B cell (primary cell): ENCODE results near the gene CCR4. TPM values are rescaled to one million over a fixed set of nuclear protein-coding genes. Genes with fewer than 3 reads are reported as not detected.

Experiments used
- ATAC-seq: fragments of 200-7000 bp; cut with Tn5 transposase; one replicate; pipeline ENCODE4 v1.10.0; 2021; ENCODE audit warnings: low read depth, mild to moderate bottlenecking, moderate number of reproducible peaks, moderate library complexity
- CTCF ChIA-PET: fragments of 350-600 bp; sonication (Branson Sonifier 250); formaldehyde crosslinking; loops from one replicate; lab custom pipeline; 2021; ENCODE audit warnings: antibody characterized with exemption, inconsistent platforms; lab: Charles Lee
- POLR2A ChIA-PET: fragments of 350-600 bp; sonication (Branson Sonifier 250); formaldehyde crosslinking; loops from one replicate; lab custom pipeline; 2021; ENCODE audit warnings: antibody characterized with exemption; lab: Charles Lee
- DNase-seq: peaks from one replicate; pipeline ENCODE4 v3.0.0; 2013
- H2AFZ ChIP-seq: 2 replicates; pipeline ENCODE4 v1.6.1; 2012; ENCODE audit warnings: mild to moderate bottlenecking, low read depth, low read length; ENCODE audit not compliant: insufficient read depth, poor library complexity, severe bottlenecking
- H3K27ac ChIP-seq, 2 donors: 1 replicate in 1 of 2; 2 replicates in 1 of 2; pipeline ENCODE4 v1.5.1; 2012 to 2013; ENCODE audit warnings: low read length in 2 of 2, mild to moderate bottlenecking in 2 of 2, moderate library complexity in 1 of 2
- H3K27me3 ChIP-seq, 4 experiments: fragments of 200-600 bp in 1 of 4; sonication (generic) in 1 of 4; replicated peaks in 1 of 4; 1 replicate in 2 of 4; 2 replicates in 2 of 4; pipeline versions ENCODE4 v1.6.1 to v1.7.0; 2013 to 2016; ENCODE audit warnings: low read length in 3 of 4, mild to moderate bottlenecking in 2 of 4, mixed read lengths in 1 of 4, moderate library complexity in 1 of 4; ENCODE audit not compliant: insufficient read depth in 4 of 4, control insufficient read depth in 3 of 4; ENCODE audit errors: control extremely low read depth in 1 of 4
- H3K36me3 ChIP-seq, 2 experiments: replicated peaks in 1 of 2; 1 replicate in 1 of 2; 2 replicates in 1 of 2; pipeline versions ENCODE4 v1.6.1 to v1.7.1; 2013; ENCODE audit warnings: low read length in 1 of 2; ENCODE audit not compliant: insufficient read depth in 2 of 2, control insufficient read depth in 1 of 2; ENCODE audit errors: control extremely low read depth in 1 of 2, extremely low read depth in 1 of 2
- H3K4me1 ChIP-seq, 2 donors: fragments of 200-600 bp in 1 of 2; sonication (generic) in 1 of 2; 1 replicate in 1 of 2; 2 replicates in 1 of 2; pipeline versions ENCODE4 v1.5.1 to v1.6.1; 2013 to 2017; ENCODE audit warnings: low read length in 2 of 2; ENCODE audit not compliant: control insufficient read depth in 2 of 2, insufficient read depth in 2 of 2
- H3K4me2 ChIP-seq: replicated peaks from 2 replicates; pipeline ENCODE3; 2012; ENCODE audit warnings: mild to moderate bottlenecking, low read depth, low read length; ENCODE audit not compliant: poor library complexity, severe bottlenecking
- H3K4me3 ChIP-seq, 5 experiments: fragments of 200-600 bp in 1 of 5; sonication (generic) in 1 of 5; 1 replicate in 3 of 5; 2 replicates in 2 of 5; pipeline versions ENCODE4 v1.5.1 to v1.7.0; 2011 to 2016; ENCODE audit warnings: low read length in 4 of 5, mild to moderate bottlenecking in 4 of 5, low read depth in 2 of 5, control low read depth in 1 of 5, moderate library complexity in 1 of 5; ENCODE audit not compliant: insufficient read depth in 1 of 5; ENCODE audit errors: control extremely low read depth in 1 of 5, extremely low read depth in 1 of 5
- H3K79me2 ChIP-seq: fragments of 200-600 bp; sonication (generic); one replicate; pipeline ENCODE4 v1.6.0; 2016; ENCODE audit warnings: low read length; ENCODE audit not compliant: control insufficient read depth, insufficient read depth
- H3K9ac ChIP-seq: fragments of 200-600 bp; sonication (generic); 2 replicates; pipeline ENCODE4 v1.6.1; 2017; ENCODE audit warnings: mild to moderate bottlenecking, low read length, moderate library complexity
- H3K9me3 ChIP-seq, 3 donors: one replicate each; pipeline versions ENCODE4 v1.6.1 to v1.7.1; 2013; ENCODE audit warnings: low read length in 2 of 3; ENCODE audit not compliant: control insufficient read depth in 2 of 3, insufficient read depth in 1 of 3; ENCODE audit errors: control extremely low read depth in 1 of 3
- H4K20me1 ChIP-seq: 2 replicates; pipeline ENCODE4 v1.6.0; 2012; ENCODE audit warnings: mild to moderate bottlenecking, low read length; ENCODE audit not compliant: insufficient read depth, control insufficient read depth, poor library complexity, severe bottlenecking
- H3K27ac Mint-ChIP-seq: one replicate; pipeline ENCODE4 v1.8.0; 2021; ENCODE audit warnings: mixed read lengths
- H3K27me3 Mint-ChIP-seq: one replicate; pipeline ENCODE4 v1.8.0; 2021; ENCODE audit warnings: mixed read lengths
- H3K4me1 Mint-ChIP-seq: one replicate; pipeline ENCODE4 v1.8.0; 2021; ENCODE audit warnings: mixed read lengths
- H3K4me3 Mint-ChIP-seq: one replicate; pipeline ENCODE4 v1.8.0; 2021; ENCODE audit warnings: mixed read lengths
- H3K9me3 Mint-ChIP-seq: one replicate; pipeline ENCODE4 v1.8.0; 2022; ENCODE audit warnings: mixed read lengths; ENCODE audit not compliant: insufficient read depth
- EZH2 ChIP-seq: IDR thresholded peaks from 2 replicates; pipeline ENCODE4 v1.6.1; 2012; ENCODE audit warnings: borderline replicate concordance, low read depth, mild to moderate bottlenecking, moderate library complexity, low read length; ENCODE audit not compliant: insufficient read depth, poor library complexity, severe bottlenecking
- WGBS: methylation state at CpG from one replicate; pipeline ENCODE4 v1.1.5; 2013; ENCODE audit warnings: missing lambda C conversion rate; ENCODE audit not compliant: insufficient coverage; 5-methylcytosine and 5-hydroxymethylcytosine counted together
- intact Hi-C: fragments of 100-400 bp; cut with micrococcal nuclease; formaldehyde crosslinking; loops from one replicate; pipeline ENCODE4 v1.10.0; 2022
- polyA plus RNA-seq: library from polyadenylated mRNA; depleted of rRNA; stranded (reverse); fragments of >200 nt; gene quantifications from 2 replicates; pipeline ENCODE4 v1.2.3, GENCODE V29; 2012
- total RNA-seq, 2 donors: library from RNA; stranded (reverse); fragments of 120-200 nt in 1 of 2; gene quantifications; 1 replicate in 1 of 2; 2 replicates in 1 of 2; pipeline versions ENCODE4 v1.2.3 to v1.2.4, GENCODE V29; 2013 to 2022
- TF ChIP-seq, protein P1 (sequence below): fragments of 200-600 bp; IDR thresholded peaks from one replicate; pipeline ENCODE4 v1.8.0; 2022; ENCODE audit warnings: antibody characterized with exemption, mild to moderate bottlenecking

CCR4 gene
- total and polyA plus RNA-seq, 2 donors (not counting 1 experiment from before 2014, with no cell fraction given): 0.04 to 0.12 TPM

DNA sequence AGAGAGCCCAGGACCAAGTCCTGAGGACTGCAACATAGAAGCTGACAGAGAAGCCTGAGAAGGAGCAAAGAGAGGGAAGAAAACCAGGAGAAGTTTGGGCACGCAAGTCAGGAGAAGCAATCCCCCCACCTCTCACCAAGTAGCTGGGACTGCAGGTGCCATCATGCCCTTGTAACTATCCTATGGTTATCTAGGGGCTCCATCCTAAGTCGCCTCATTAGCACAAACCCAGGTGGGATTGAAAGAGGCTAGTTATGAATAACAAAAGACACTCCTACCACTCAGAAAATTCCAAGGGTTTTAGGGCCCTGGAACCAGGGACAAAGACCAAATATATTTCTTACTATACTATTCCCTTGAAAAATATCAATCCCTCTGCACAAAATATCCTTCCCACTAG is 53.5 kb downstream of the CCR4 start:
- H3K27me3 Mint-ChIP-seq: no peaks in the 10 kb centered on the region
- no peak for TF ChIP-seq EZH2
- TF ChIP-seq, protein P1, sequence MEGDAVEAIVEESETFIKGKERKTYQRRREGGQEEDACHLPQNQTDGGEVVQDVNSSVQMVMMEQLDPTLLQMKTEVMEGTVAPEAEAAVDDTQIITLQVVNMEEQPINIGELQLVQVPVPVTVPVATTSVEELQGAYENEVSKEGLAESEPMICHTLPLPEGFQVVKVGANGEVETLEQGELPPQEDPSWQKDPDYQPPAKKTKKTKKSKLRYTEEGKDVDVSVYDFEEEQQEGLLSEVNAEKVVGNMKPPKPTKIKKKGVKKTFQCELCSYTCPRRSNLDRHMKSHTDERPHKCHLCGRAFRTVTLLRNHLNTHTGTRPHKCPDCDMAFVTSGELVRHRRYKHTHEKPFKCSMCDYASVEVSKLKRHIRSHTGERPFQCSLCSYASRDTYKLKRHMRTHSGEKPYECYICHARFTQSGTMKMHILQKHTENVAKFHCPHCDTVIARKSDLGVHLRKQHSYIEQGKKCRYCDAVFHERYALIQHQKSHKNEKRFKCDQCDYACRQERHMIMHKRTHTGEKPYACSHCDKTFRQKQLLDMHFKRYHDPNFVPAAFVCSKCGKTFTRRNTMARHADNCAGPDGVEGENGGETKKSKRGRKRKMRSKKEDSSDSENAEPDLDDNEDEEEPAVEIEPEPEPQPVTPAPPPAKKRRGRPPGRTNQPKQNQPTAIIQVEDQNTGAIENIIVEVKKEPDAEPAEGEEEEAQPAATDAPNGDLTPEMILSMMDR: no peak
- ChIA-PET CTCF (no interaction called here), POLR2A (no interaction called here)
- no peaks in the 10 kb centered on the region for H3K27me3 ChIP-seq
- intact Hi-C loops: no loop called here
- H2AFZ ChIP-seq: no peak overlapping the region
- no peak overlapping the region for H3K4me3 ChIP-seq
- H3K9me3 ChIP-seq: peaks cover 0 to 3% (median 0%) of the 10 kb centered on the region in 3 donors
- H3K4me2 ChIP-seq: no peak overlapping the region
- peaks cover 0 to 9% of the 10 kb centered on the region in 2 donors for H3K4me1 ChIP-seq
- no peaks in the 10 kb centered on the region for H4K20me1 ChIP-seq
- DNase-seq (no peak), ATAC-seq (no peak)
- H3K27ac Mint-ChIP-seq: no peak overlapping the region
- no peak overlapping the region for H3K27ac ChIP-seq
- no CpG with 5 or more reads among the region's 2 CpGs for WGBS
- no peaks in the 10 kb centered on the region for H3K79me2 ChIP-seq
- no peak overlapping the region for H3K9ac ChIP-seq
- H3K4me3 Mint-ChIP-seq: no peak overlapping the region
- H3K36me3 ChIP-seq: peaks cover 5 to 33% of the 10 kb centered on the region in 2 experiments
- H3K4me1 Mint-ChIP-seq: peaks cover 21% of the 10 kb centered on the region
- no peaks in the 10 kb centered on the region for H3K9me3 Mint-ChIP-seq

Other genes starting within 250 kb of the CCR4 start
- not detected in 2 replicates for gene TRIM71, start 133.6 kb upstream of the CCR4 start, total RNA-seq
- not detected in 2 replicates for gene TRIM71, start 133.6 kb upstream of the CCR4 start, polyA plus RNA-seq
- 69.2 and 79.2 TPM in 2 replicates for gene GLB1, start 145.5 kb downstream of the CCR4 start, total RNA-seq
- 27.7 and 28.6 TPM in 2 replicates for gene GLB1, start 145.5 kb downstream of the CCR4 start, polyA plus RNA-seq
- gene TMPPE, start 145.5 kb downstream of the CCR4 start, total RNA-seq: 18.0 and 19.7 TPM in 2 replicates
- 1.8 and 2.6 TPM in 2 replicates for gene TMPPE, start 145.5 kb downstream of the CCR4 start, polyA plus RNA-seq
- 55.0 and 57.7 TPM in 2 replicates for gene CRTAP, start 162.4 kb downstream of the CCR4 start, total RNA-seq
- 10.3 and 20.3 TPM in 2 replicates for gene CRTAP, start 162.4 kb downstream of the CCR4 start, polyA plus RNA-seq